GM19468 (cell line): ENCODE measurements around the gene RTF2.
"Not testable (repeated sequence)": the region's sequence is repeated elsewhere in the genome, so short reads cannot be mapped to it uniquely, and the experiment has no call there.

ENCODE experiments used
- ATAC-seq: cut with Tn5 transposase; IDR thresholded peaks from one replicate; pipeline ENCODE4 v1.9.1; 2021; ENCODE audit warnings: mild to moderate bottlenecking, moderate library complexity, moderate number of reproducible peaks; ENCODE audit not compliant: unreplicated experiment; ENCODE audit errors: extremely low read depth

The RTF2 gene

DNA sequence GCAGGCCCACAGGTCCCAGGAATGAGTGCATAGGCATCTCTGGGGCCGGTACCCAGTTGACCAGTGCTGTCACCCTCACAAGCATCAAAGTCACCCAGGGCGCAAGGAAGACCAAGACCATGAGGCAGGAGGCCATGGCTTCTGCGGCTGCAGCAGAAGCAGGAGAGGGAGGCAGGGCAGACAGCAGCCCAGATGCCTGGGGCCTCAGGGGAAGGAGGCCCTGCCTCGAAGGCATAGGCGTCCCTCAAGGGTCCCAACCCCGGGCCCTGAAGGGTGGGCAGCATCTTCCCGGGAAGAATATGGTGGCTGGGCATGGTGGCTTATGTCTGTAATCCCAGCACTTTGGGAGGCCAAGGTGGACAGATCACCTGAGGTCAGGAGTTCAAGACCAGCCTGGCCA, 59.1 kb downstream of the RTF2 start:
- no peak for ATAC-seq

DNA sequence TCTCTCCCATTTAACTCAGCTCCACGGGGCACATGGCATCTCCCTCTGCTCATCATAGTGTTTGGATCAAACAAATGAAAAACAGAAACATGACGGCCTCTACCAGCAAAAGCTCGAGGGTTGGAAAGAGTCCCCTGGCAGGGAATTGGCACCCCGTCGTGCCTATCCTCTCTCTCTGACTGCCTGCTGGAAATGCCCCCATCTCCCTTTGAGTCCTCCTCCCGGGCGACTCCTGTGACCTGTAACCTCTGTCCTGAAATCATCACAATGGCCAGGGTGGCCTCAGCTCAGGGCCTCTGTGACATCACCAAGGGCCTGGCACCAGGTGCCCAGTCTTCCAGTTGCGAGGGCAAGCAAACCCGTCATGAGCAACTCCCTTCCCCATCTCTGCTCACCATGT, 64.5 kb downstream of the RTF2 start, which contains the start of gene FAM209B:
TSS of gene FAM209B (plus strand) at position 301 of the 400 bp plus-strand sequence. CDS start at position 397, 96 bp downstream.
- ATAC-seq = not testable (repeated sequence)

DNA sequence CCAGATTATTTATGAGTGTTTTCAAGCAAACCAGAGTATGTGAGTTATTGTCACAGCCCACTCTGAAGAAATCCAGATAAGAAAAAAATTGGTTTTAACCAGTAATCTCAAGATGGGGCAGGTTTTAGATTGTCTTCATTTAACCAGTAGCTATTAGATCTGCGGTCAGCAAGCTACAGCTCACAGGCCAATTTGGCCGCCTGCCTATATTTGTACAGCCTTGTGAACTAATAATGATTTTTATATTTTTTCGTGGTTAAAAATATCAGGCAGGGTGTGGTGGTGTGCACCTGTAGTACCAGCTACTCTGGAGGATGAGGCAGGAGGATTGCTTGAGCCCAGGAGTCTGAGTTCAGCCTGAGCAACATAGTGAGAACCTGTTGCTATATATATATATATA, 69.6 kb downstream of the RTF2 start:
- ATAC-seq = no peak

DNA sequence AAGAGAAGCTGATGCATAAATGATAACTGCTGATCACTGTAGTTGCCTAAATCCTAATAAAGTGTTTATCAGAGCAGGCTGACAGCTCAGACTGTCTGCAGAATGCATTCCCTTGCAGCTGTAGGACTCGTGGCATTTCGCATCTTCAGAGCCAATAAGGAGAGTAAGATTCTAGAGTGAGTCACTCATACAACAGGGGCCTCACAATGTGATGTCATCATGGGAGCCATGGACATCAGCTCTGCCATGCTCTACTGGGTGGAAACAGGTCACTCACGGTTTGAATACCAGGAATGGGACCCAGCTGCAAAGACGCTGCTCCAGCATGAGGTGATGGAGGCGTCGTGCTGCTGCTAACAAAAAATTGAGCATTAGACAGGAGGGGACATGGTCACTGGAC, 72.0 kb downstream of the RTF2 start:
- ATAC-seq = no peak

DNA sequence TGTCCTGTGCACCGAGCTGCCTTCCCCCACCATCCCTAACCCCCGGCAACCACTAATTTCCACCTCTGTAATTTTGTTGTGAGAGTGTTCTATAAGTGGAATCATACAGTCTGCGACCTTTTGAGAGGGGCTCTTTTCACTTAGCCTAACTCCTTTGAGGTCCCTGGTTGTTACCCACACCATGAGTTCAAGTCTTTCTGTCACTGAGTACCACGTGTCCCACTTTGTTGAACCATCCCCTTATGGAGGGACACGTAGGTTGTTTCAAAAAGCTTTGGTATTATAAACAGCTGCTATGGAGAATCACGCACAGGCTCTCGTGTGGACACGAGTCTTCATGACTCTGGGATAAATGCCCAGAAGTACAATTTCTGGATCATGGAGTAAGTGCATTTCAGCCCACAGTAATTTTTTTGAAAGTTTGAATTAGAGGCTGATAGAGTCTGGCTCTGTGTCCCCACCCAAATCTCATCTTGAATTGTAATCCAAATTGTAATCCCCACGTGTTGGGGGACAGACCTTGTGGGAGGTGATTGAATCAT, 74.1 kb downstream of the RTF2 start:
- ATAC-seq = no peak

DNA sequence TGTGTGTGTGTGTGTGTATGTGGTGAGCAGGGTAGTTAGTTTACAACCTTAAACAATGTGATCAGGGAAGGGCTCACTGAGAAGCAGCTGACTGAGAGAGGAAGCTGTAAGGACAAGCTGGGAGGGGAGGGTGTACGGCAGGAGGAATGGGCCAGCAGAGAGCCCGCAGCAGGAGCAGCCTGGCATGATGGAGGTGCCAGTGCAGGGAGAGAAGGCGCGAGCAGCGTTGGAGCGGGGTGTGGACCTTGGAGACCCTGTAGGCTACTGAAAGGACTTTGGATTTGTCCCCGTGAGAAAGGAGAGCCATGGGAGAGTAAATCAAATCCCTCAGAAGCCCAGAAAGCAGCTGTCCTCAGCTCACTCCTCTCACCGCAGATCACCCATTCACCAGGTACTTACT, 83.1 kb downstream of the RTF2 start:
- ATAC-seq = no peak

DNA sequence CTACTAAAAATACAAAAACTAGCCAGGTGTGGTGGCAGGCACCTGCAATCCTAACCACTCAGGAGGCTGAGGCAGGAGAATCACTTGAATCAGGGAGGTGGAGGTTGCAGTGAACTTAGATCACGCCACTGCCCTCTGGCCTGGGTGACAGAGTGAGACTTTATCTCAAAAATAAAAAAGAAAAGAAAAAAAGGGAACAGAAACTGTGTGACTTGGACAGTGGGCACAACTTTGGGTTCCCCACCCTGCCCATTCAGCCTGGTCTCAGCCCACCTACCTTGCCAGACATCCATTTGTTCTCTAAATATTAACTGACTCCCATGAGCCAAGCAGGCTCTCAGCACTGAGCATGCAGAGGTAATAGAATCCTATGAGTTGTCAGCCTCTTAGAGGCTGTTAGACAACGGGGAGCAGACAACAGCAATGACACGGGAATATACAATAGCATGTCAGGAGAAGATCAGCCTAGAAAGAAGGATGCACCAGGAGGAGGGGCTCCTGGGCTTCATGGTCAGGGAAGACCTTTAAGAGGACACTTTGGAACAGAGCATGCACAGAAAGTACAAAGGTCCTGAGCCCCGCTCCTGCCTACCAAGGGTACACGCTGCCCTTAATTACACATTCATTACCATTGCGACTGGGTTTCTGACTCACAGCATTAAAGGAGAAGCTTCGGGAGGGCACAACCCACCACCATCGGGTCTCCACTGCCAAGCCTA, 84.6 kb downstream of the RTF2 start:
- ATAC-seq = peak; percentile 32

DNA sequence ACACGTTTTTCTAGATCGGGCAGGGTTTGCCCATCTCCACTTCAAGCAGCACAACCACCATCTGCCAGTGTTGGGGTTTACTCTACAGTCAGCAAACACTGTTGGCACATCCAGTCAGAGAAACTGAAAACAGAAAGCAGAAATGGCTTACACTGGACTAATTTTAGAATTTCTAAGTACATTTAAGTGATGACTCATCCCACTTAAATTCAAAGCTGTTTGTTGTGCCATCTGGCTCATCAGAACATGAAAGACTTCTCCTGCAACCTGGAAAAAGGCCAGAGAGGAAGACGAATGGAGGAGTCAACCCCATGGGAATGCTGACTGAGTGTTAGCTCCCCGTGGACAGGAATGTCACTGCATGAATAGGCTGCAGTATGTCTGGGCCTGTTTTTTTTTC, 86.4 kb downstream of the RTF2 start:
- ATAC-seq = peak; percentile 83

DNA sequence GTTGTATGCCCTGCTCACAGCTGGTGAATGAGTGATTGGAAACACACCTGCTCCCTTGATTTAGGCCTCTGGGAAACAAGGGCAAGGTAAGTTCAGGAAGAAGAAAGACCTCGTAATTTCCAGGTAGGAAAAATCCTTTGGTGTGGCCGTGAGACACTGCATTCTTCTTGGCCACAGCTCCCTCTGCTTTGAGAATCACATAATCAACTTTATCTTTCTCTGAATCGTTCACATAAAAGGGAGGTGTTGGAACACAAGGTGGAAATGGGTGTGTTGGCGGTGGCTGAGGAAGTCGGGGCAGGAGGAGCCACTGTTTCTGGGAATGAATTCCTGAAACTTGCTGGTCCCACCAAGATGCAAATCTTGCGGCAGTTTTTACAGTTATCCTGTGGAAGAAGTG, 90.5 kb downstream of the RTF2 start:
- ATAC-seq = no peak

DNA sequence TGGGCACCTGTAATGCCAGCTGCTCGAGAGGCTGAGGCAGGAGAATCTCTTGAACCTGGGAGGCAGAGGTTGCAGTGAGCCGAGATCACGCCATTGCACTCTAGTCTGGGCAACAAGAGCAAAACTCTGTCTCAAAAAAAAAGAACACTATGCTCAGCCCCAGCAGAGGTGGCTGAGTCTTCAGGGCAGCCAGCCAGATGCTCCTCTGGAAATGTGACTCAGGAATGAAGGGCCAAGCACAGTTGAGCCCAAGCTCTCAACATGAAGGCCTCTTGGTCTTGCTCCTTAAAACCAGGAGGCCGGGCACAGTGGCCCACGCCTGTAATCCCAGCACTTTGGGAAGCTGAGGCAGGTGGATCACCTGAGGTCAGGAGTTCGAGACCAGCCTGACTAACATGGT, 96.1 kb downstream of the RTF2 start:
- not testable (repeated sequence) for ATAC-seq

DNA sequence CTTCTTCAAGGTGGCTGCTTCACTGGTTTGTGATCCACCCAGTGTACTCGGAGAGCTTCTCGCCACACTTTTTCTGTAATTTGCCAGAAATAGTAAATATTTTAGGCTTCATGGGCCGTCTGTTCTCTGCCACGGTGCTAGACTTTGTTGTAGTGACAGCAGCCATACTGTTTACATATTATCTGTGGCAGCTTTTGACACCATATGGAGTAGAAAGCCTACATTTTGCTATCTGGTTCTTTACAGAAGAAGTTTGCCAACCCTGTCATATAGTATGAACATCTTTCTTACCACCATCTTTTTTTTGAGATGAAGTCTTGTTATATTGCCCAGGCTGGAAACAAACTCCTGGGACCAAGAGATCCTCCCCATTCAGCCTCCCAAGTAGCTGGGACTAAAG, 97.1 kb downstream of the RTF2 start:
- no peak for ATAC-seq

DNA sequence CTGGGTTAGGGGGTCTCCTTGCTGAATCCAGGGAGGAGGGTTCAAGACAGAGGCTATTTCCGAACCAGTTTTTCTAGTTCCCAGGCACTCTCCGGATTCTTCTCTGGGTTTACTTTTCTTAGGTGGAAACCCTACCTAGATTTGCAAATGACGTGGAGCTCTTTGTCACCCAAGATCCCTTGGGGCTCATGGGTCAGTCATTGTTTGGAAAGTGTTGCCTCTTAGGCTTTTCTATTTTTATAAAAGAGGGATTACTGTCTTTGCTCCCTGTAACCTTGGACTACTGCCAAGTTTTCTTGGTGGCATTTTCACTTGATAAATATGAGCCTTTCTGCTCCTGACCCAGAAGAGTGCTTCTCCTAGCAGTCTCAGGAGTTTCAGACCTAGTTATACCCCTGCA, 98.2 kb downstream of the RTF2 start:
- ATAC-seq = no peak
